ENCODE results near the gene ARSG. TPM values are rescaled to one million over a fixed set of nuclear protein-coding genes. Genes with fewer than 3 reads are reported as not detected.

The ARSG gene
- total and polyA plus RNA-seq, 2 of the 8 experiments (the other 6 are each of a cell fraction or from before 2014, with no cell fraction given): 3.3 to 4.0 TPM

GRCh38 chr17:68341482-68341881 lies 50.2 kb downstream of the ARSG start:
- no peak overlapping the region for H3K23ac ChIP-seq (ENCODE audit: insufficient read length)
- FAIRE-seq: no peak

More at GRCh38 chr17:68341482-68341881, 50.2 kb downstream of the ARSG start:
- Histone ChIP-seq H2BK12ac (ENCODE audit: low read depth, low read length) (no peak overlapping the region), H4K8ac (ENCODE audit: extremely low read depth, insufficient read depth, low read length) (no peak overlapping the region), H3K79me2 (ENCODE audit: control insufficient read depth in 1 of 2, insufficient read depth in 2 of 2, low read length in 2 of 2) (no peaks in the 10 kb centered on the region), H3K27ac (ENCODE audit: low read depth, low read length) (no peak overlapping the region), H4K5ac (ENCODE audit: insufficient read length, low read depth, low read length) (no peak overlapping the region), H3K14ac (ENCODE audit: insufficient read length) (no peak overlapping the region), H2BK15ac (ENCODE audit: low read length) (no peak overlapping the region), H4K20me1 (replicated peaks in 1 of 2; ENCODE audit: control insufficient read depth in 1 of 2, insufficient read depth in 2 of 2, low read length in 2 of 2) (no peaks in the 10 kb centered on the region), H3K4me3 (ENCODE audit: extremely low read depth in 1 of 4, insufficient read depth in 2 of 4, low read depth in 3 of 4, low read length in 4 of 4) (no peak overlapping the region), H4K91ac (replicated peaks; ENCODE audit: insufficient read length, low read length) (no peak overlapping the region), H3K56ac (replicated peaks; ENCODE audit: insufficient read length, low read depth, low read length) (no peak overlapping the region), H3K9me3 (ENCODE audit: insufficient read depth in 2 of 2, low read depth in 1 of 2, low read length in 1 of 2) (no peaks in the 10 kb centered on the region), H2AFZ (ENCODE audit: low read length) (no peak overlapping the region), H3K4me2 (ENCODE audit: insufficient read depth in 1 of 2, low read depth in 2 of 2, low read length in 2 of 2) (no peak overlapping the region), H3K36me3 (ENCODE audit: control insufficient read depth in 2 of 4, insufficient read depth in 4 of 4, low read length in 3 of 4) (no peaks in the 10 kb centered on the region), H3K27me3 (replicated peaks in 1 of 4; ENCODE audit: control insufficient read depth in 3 of 4, extremely low read depth in 1 of 4, insufficient read depth in 3 of 4, low read length in 3 of 4) (no peaks in the 10 kb centered on the region), H2BK20ac (ENCODE audit: low read length) (no peak overlapping the region), H3K4me1 (replicated peaks in 1 of 4; ENCODE audit: control insufficient read depth in 3 of 4, insufficient read depth in 4 of 4, low read length in 3 of 4) (0 out of 7 replicates have a peak, but pooled peaks cover 0 to 2% (median 0%) of the 10 kb centered on the region in 4 experiments), H3K18ac (ENCODE audit: extremely low read depth, low read length) (no peak overlapping the region), H2BK5ac (ENCODE audit: low read depth, low read length) (no peak overlapping the region), H2AK5ac (ENCODE audit: low read depth, low read length) (no peak overlapping the region), H3K9ac (replicated peaks in 1 of 4; ENCODE audit: extremely low read depth in 1 of 4, low read depth in 3 of 4, low read length in 3 of 4) (no peak overlapping the region), H3K4ac (replicated peaks; ENCODE audit: insufficient read length, low read depth, low read length) (no peak overlapping the region), H2BK120ac (replicated peaks; ENCODE audit: low read depth, low read length) (no peak overlapping the region), H3K23me2 (ENCODE audit: low read depth, low read length) (no peaks in the 10 kb centered on the region; the same call in 1 of the 2 replicates), H3K79me1 (ENCODE audit: low read depth, low read length) (no peaks in the 10 kb centered on the region)
- ChIA-PET CTCF (ENCODE audit: partially characterized antibody) (interaction anchor here (0.7 to 2.1 kb wide), 2 partner anchors 57 to 542 kb away, joined by 3 to 9 read pairs; no protein-coding TSS in a partner anchor), POLR2A (ENCODE audit: partially characterized antibody) (no interaction called here)
- DNase-seq (ENCODE audit: low read depth in 1 of 2, low spot score in 2 of 2): no peak
- WGBS, 2 experiments (ENCODE audit: extremely low coverage in 1 of 2, insufficient coverage in 1 of 2, insufficient read length in 1 of 2, insufficient replicate concordance in 2 of 2, low coverage in 1 of 2, low lambda C conversion rate in 2 of 2, missing lambda C conversion rate in 1 of 2): 90% methylated on average over 5 of the region's 5 CpGs; no CpG with 5 or more reads in 1 of the 2 experiments
- TF ChIP-seq RNF2 (IDR thresholded peaks at IDR 0.05; ENCODE audit: borderline replicate concordance, low read depth, low read length, missing control alignments, poor library complexity, severe bottlenecking): no peak
- no peak for TF ChIP-seq RFX5 (IDR thresholded peaks at IDR 0.05; ENCODE audit: borderline replicate concordance, low read depth, low read length)
- no peak for TF ChIP-seq RXRA (IDR thresholded peaks at IDR 0.05; ENCODE audit: insufficient read depth, low read depth, low read length)
- TF ChIP-seq USF2 (IDR thresholded peaks at IDR 0.05; ENCODE audit: low read length): no peak

Data from H1 (cell line).